NCI-H446 treated with DMSO at 0.1 percent for 48 hours (cell line): Measurements from ENCODE around the gene SH3TC1.

ENCODE experiments used
- DNase-seq: peaks from one replicate; lab custom pipeline; 2025; lab: John Stamatoyannopoulos, UW

SH3TC1 gene

GRCh38 chr4:8198206-8198905 lies 734 bp upstream of the SH3TC1 start:
- DNase-seq = no peak

DNA sequence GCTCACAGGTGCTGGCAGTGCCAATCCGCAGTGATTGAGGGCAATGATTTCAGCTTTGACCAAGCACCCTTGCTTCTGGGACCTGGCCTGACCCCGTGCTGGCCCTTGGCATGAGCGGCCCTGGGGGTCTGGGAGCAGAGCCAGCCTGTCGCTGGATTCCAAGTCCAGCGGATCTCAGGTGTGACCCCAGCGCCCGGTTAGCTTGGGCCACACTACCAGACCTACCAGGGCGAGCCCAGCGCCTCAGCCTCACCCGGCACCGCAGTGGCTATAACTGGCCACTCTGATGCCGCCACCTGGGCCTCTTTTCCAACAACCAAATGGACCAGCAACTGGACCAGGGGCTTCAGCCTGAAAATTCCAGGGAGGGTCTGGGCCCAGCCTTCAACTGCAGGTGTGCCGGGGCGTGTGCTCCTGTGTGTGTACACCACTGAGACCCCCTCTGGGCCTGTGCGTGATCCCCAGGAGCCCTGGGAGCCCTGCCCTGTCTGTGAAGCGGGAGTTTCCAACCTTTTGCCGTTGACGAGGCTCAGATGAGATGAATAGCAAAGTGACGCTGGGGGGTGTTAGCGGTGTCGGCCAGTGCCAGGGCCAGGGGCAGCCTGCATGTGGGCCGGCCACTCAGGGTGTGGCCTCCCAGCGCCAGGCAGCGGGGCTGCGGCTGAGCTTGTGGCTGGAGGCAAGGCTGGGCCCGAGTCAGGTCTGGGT lies 658 bp downstream of the SH3TC1 start:
- no peak for DNase-seq

GRCh38 chr4:8200302-8200975 lies 1.3 kb downstream of the SH3TC1 start:
- DNase-seq = no peak

DNA sequence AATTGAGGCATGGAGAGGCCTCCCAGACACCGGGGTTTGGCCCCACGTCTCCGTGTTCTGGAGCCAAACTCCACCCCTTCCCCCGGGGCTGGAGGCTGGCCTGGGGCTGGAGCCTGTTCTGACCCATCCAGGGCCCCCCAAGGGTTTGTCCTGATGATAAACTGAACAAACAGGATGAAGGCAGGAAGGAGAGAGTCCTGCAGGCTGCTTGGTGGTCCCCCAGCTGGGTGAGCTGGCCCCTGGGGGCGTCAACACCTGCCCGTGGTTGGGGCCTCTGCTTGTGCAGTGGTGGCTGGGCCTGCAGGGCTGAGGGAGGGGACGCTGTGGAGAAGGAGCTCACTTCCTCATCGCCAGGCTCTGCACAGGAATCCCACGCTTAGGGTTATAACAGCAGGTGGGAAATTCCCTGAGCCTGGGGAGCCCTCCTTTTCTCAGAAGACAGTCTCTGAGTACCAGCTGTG lies 2.3 kb downstream of the SH3TC1 start:
- DNase-seq = no peak

DNA sequence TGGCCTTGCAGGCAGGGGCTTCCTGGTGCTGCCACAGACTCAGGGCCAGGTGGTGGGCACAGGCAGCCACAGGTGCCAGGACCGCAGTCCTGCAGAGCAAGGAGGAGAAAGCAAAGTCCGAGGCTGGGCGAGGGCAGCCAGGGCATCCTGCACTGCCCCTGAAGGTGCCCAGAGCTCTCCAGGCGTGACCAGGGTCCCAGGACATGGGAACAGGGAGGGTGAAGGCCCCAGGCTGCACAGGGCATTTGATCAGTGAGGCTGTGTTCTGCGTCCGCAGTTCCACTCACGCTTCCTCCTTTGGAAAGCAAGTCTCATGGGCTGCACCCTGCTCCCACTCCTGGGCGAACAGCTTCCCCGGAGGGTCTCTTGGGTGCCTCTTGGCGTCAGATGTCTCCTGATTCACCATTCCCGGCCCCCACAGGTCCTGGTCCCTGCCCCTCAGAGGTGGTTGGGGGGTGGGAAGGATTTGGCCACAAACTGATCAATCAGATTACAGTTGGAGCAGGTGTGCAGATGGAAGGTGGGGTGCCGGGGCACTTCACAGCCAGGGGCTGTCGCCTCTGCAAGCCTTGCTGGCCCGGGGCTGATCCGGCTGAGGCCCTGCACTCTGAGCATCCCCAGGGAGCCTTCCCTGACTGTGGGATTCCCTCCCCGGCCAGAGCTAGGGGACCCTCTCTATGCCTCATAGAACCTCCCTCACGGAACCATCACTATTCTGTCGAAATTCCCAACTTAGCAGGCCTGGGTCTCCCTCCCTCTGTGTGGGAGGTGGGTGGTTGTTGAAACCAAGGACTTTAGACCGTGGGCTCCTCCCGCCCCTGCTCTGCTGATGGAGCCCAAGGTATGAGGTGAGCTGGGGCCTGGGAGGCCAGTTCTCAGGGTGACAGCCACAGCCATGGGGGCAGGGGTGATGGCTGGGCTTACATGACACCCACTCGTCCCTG lies 3.3 kb downstream of the SH3TC1 start:
- no peak for DNase-seq

GRCh38 chr4:8203052-8203401 lies 3.9 kb downstream of the SH3TC1 start:
- DNase-seq = no peak

DNA sequence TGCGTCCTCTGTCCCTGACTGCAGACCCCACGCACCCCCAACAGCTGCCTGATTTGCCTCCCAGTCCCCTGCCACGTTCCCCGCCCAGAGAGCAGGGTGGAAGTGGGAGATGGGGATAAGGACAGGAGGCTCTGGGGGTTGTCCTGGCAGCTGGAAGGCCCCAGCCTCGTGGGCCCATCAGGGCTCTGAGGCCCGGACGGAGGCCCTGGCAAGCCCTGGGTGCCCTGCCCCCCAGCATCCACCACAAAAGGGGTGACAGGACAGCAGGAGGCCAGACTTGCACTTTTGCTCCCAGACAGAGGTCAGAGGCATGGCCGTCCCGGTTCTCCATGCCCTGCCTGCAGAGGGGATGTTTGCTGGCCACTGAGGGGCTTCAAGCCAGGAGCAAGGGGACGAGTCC lies 4.7 kb downstream of the SH3TC1 start:
- DNase-seq = no peak

DNA sequence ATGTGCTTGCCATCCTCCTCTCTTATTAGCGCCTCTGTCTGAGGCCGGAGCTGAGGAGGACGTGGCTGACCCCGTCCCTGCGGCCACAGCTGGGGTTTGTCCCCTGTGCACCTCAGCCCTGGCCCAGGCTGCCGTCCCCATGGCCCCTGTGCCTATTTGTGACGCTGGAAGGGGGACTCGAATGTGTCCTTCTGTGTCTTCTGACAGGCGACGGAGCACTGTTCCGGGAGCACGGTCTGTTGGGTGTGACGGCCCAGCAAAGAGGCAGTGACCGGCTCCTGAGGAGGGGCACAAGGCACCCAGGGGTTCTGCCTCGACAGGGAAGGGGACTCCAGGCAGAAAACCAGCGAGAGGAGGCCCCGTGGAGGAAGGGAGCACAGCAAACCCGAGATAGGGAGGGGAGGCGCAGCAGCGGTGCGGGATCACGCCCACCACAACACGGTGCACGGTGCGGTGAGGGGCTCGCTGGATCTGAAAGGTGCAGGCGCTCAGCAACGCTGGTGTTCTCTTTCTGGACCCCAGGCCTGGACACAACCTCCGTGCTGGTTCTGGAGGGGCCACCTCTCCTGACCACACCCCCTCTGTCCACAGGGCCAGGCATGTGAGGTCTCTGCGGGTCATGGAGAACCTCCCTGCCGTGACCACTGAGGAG lies 5.6 kb downstream of the SH3TC1 start:
- DNase-seq = no peak

DNA sequence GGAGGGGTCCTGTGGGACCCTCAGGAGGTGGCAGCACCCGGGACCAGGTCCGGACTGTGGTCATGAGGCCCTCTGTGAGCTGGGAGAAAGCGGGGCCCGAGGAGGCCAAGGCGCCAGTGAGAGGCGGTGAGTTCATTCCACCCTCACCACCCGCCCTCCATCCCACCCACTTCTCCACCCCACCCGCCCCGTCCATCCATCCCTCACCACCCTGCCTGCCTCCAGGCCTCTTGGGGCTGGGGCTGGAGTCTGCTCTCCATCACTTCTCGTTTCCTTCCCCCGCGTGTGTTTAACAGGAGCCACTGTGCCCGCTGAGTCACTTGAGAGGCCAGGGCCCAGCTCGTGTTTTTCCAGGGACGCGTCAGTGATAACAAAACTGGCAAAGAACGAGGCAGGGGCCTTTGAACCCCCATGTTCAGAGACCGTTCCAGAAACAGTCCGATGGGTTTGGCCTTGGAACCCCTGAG lies 6.2 kb downstream of the SH3TC1 start:
- no peak for DNase-seq

DNA sequence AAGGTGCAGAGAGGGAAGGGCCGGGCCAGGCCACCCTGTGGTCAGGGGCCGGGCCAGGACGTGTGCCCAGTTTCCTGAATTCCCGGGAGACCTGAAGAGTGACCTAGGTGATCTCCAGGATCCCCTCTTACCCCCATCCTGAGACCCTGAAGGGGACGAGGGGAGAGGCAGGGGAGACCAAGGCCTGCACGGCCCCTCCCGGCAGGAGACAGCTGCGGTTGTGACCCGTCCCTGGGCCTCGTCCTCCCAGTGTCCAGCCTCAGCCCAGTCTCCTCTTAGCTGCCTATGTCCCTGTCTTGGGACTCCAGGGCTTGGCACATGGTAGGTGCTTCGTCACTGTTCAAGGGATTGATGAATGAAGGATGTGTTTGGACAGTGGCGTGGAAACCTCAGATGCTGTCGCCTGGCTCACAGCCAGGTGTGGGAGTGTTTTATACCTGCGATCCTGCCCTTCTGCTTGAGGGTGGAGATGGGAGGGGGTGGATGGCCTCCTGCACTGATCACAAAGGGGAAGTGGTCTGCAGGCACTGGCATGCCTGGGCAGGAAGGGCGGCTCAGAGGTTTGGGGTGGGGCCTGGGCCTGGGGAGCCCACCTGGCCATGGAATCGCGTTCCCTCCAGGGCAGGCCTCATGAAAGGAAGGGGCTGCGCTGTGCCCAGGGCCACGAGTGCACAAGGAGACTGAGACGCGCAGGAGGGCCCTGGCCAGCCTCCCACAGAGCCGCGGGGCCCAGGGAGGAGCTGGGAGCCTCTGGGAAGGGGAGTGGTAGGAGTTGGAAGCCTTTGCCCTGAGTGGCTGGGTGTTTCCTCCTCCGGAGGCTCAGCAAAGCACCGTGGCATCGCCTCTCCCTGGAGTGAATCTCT lies 6.9 kb downstream of the SH3TC1 start:
- DNase-seq = no peak

GRCh38 chr4:8207314-8207713 lies 8.2 kb downstream of the SH3TC1 start:
- DNase-seq = no peak

DNA sequence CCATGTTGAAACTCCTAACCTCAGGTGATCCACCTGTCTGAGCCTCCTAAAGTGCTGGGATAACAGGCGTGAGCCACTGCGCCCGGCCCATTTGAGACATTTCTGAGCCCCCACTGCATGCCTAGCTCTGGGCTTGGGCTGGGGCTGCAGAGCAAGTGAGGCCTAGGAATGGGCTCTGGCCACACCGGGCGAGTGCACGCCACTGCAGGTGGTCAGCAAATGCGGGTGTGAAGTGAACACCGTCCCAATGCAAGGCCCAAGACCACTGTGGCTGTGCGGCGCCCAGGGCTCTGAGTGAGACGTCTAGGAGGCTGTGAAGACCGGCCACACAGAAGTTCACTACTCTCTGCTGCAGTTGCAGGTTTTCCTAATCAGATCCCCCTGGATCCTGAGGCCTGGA lies 9.5 kb downstream of the SH3TC1 start:
- DNase-seq = no peak

- DNase-seq = no peak
Observed at GRCh38 chr4:8209181-8209874, 10.2 kb downstream of the SH3TC1 start.

GRCh38 chr4:8210010-8210409 lies 10.9 kb downstream of the SH3TC1 start:
- DNase-seq = no peak

DNA sequence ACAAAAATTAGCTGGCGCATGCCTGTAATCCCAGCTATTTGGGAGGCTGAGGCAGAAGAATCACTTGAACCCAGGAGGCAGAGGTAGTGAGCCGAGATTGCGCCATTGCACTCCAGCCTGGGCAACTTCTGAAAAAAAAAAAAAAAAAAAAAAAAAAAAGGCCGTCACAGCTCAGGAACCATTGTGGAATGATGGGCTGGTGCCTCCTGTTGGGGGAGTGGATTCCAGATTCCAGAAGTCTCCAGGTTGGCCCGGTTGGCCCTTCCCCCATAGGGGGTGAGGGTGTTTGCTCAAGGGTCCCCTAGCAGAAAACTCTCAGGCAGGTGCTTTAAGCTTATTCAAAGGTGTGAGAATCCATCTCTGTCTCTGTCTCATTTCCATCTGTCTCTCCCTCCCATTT lies 11.5 kb downstream of the SH3TC1 start:
- DNase-seq = no peak

- no peak for DNase-seq
Observed at GRCh38 chr4:8211251-8211650, 12.2 kb downstream of the SH3TC1 start.

DNA sequence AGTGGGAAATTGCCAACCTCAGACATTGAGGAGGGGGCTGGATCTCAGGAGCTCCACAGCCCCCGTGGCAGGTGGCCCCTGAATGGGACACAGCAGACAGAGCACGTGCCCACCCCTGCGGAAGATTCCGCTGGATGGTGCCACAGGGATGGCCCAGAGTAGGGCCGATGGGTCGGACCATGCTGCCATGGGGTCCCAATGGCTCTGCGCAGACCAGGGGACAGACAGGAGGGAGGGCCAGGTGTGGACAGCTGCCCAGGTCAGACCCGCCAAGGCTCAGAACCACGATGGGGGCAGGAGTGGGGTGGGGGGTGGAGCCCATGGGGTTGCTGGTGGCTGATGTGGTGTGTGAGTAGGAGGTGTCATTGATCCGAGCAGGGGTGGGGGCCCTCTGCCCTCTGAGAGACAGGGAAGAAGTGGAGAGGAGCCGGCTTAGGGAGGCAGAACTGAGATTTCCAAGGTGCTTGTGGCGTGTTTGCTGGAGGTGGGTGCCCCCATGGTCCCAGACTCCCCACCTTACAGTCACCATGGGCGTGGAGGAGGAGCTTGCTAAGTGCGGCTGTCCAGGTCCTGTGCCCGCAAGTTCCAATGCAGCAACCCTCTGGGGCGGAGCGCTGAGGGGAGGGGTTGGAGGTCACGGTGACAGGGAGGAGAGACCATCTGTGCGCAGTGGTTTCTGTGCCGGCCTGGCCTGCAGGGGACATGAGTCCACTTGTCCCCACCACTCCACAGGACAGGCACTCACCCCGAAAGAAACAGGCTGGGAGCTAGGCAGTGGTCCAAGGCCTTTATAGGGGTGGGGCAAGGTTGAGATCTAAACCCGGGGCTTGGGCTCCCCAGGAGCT lies 12.9 kb downstream of the SH3TC1 start:
- DNase-seq = no peak

DNA sequence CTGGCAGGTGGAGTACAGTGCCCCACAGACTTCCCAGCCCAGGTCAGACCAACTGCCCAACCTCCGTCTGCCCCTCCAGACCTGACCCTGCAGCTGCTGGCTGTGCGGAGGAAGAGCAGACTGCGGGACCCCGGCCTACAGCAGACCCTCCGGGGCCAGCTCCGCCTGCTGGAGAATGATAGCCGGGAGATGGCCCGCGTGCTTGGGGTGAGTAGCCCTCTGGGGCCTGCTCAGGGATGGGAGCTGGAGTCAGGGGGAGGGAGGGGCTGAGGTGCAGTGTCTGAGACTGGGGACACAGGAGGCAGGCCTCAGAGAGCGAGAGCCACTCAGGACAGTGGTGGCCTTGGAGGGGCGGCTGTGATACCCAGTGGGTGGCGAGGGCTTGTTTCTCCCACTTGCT lies 13.5 kb downstream of the SH3TC1 start:
- no peak for DNase-seq

DNA sequence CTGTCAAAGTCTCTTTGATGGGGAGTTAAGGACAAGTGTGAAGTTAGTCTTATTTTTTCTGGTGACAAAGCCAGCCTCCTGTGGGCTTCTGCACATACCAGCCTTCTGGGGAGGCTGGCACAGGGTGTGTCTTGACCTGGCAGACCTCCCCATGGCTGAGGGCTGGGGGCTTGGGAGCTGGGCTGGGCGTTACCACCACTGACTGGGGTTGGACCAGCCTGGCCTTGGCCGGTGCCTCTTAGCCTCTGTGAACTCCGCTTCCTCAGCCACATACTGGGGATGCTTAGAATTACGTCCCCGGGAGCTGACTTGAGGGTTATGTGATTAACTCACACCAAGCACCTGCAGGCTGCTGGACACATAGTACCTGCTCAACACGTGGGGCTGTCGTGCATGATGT lies 14.0 kb downstream of the SH3TC1 start:
- DNase-seq = no peak
